Inferior parietal cortex (tissue), 1 donor: ENCODE data around the gene SPEM1.
"Not testable (repeated sequence)": the region's sequence is repeated elsewhere in the genome, so short reads cannot be mapped to it uniquely, and the experiment has no call there.

Experiments
- DNase-seq: peaks from one replicate; pipeline ENCODE4 v3.0.0-alpha.2; 2016; ENCODE audit errors: extremely low spot score

The SPEM1 gene

GRCh38 chr17:7470457-7470973 is 50.4 kb downstream of the SPEM1 start:
- not testable (repeated sequence) for DNase-seq
